Astrocyte (in vitro differentiated cells and primary cell): ENCODE results near the gene ITM2C. TPM values are rescaled to one million over a fixed set of nuclear protein-coding genes. Genes with fewer than 3 reads are reported as not detected.

Experiments
- DNase-seq: peaks from one replicate; pipeline ENCODE4 v3.0.0-alpha.2; 2010; ENCODE audit warnings: low read depth
- FAIRE-seq: peaks from 2 replicates; lab custom pipeline; 2011; peaks lifted over from hg19 to GRCh38; lab: Jason Lieb, UNC
- H2AFZ ChIP-seq: 2 replicates; pipeline ENCODE4 v1.6.0; 2012; ENCODE audit warnings: low read depth, low read length, inconsistent platforms
- H3K27ac ChIP-seq: 2 replicates; pipeline ENCODE4 v1.5.1; 2011; ENCODE audit warnings: low read depth, low read length, inconsistent platforms
- H3K27me3 ChIP-seq: 2 replicates; pipeline ENCODE4 v1.6.0; 2011; ENCODE audit warnings: low read length, inconsistent platforms; ENCODE audit not compliant: insufficient read depth
- H3K36me3 ChIP-seq: 2 replicates; pipeline ENCODE4 v1.5.1; 2011; ENCODE audit warnings: low read length, inconsistent platforms; ENCODE audit not compliant: insufficient read depth
- H3K4me1 ChIP-seq: 2 replicates; pipeline ENCODE4 v1.5.1; 2011; ENCODE audit warnings: low read length, inconsistent platforms; ENCODE audit not compliant: insufficient read depth
- H3K4me2 ChIP-seq: 2 replicates; pipeline ENCODE4 v1.6.0; 2012; ENCODE audit warnings: low read length, inconsistent platforms
- H3K4me3 ChIP-seq: 2 replicates; pipeline ENCODE4 v1.5.1; 2011; ENCODE audit warnings: low read depth, mild to moderate bottlenecking, low read length, inconsistent platforms; ENCODE audit not compliant: insufficient read depth
- H3K79me2 ChIP-seq: 2 replicates; pipeline ENCODE4 v1.6.0; 2012; ENCODE audit warnings: mild to moderate bottlenecking, low read length, inconsistent platforms; ENCODE audit not compliant: insufficient read depth
- H3K9ac ChIP-seq: 2 replicates; pipeline ENCODE4 v1.6.0; 2012; ENCODE audit warnings: mild to moderate bottlenecking, low read length, inconsistent platforms
- H3K9me3 ChIP-seq: 2 replicates; pipeline ENCODE4 v1.5.1; 2012; ENCODE audit warnings: low read depth, mild to moderate bottlenecking, low read length, inconsistent platforms; ENCODE audit not compliant: insufficient read depth
- H4K20me1 ChIP-seq: 2 replicates; pipeline ENCODE4 v1.6.0; 2012; ENCODE audit warnings: low read length, inconsistent platforms; ENCODE audit not compliant: insufficient read depth
- H3K27ac Mint-ChIP-seq: one replicate; pipeline ENCODE4 v1.8.0; 2021; ENCODE audit warnings: mild to moderate bottlenecking, mixed read lengths; ENCODE audit not compliant: unreplicated experiment
- H3K27me3 Mint-ChIP-seq: one replicate; pipeline ENCODE4 v1.8.0; 2021; ENCODE audit warnings: low read depth, mixed read lengths; ENCODE audit not compliant: unreplicated experiment
- H3K36me3 Mint-ChIP-seq: one replicate; pipeline ENCODE4 v1.8.0; 2021; ENCODE audit warnings: low read depth, mixed read lengths; ENCODE audit not compliant: unreplicated experiment
- H3K4me1 Mint-ChIP-seq: one replicate; pipeline ENCODE4 v1.8.0; 2021; ENCODE audit warnings: low read depth, mixed read lengths; ENCODE audit not compliant: unreplicated experiment
- H3K4me3 Mint-ChIP-seq: one replicate; pipeline ENCODE4 v1.8.0; 2021; ENCODE audit warnings: mild to moderate bottlenecking, moderate library complexity, mixed read lengths; ENCODE audit not compliant: unreplicated experiment
- H3K9me3 Mint-ChIP-seq: one replicate; pipeline ENCODE4 v1.8.0; 2021; ENCODE audit warnings: mild to moderate bottlenecking, mixed read lengths; ENCODE audit not compliant: unreplicated experiment
- EZH2 ChIP-seq: IDR thresholded peaks from 2 replicates; pipeline ENCODE4 v1.6.1; 2012; ENCODE audit warnings: mild to moderate bottlenecking, low read length, inconsistent platforms; ENCODE audit not compliant: insufficient read depth
- total RNA-seq: library from RNA; stranded (reverse); gene quantifications from 2 replicates; pipeline ENCODE4 v1.2.1, GENCODE V29; 2021
- TF ChIP-seq, protein P1 (sequence below): IDR thresholded peaks from 2 replicates; pipeline ENCODE4 v1.5.1; 2011; ENCODE audit warnings: low read depth, mild to moderate bottlenecking, inconsistent platforms, low read length, moderate library complexity; ENCODE audit not compliant: insufficient read depth

The ITM2C gene
- total RNA-seq, 1 donor from 2014 or later, result 458 TPM

DNA sequence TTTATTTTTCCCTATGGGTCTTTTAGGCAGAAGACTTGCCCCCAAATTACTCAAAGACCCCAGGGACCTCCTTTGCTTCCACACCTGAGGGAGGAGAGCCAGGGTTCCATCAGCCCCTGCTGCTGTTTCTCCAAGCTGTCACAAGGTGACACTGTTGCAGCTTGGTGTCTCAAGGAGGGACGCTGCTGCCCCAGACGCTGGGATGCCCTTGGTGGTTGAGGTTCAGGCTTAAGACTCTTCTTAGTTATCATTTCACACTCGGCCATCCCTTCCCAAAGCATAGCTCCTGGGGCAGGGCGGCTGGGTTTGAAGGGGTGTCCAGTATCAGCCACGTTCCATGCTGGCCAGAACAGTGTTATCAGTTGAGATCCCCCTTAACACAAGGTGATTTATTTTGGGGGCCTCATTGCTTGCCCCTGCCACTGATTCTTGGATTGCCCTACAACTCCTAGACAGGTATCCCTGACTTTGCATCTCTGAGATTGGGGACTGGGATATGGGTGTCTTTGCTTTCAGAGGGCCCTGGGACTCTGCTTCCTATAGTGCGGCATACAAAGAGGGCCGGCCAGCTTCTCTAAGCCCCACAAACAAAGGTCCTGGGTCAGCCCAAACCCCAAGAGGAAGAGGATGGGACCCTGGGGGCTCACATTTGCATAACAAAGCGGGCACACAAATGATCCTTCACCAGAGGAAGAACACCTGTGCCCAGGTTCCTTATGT is 37.6 kb downstream of the ITM2C start:
- H3K4me1 ChIP-seq, result peaks cover 5% of the 10 kb centered on the region
- Mint-ChIP-seq H3K36me3 (no peaks in the 10 kb centered on the region), H3K9me3 (no peaks in the 10 kb centered on the region), H3K4me1 (peaks cover 3% of the 10 kb centered on the region), H3K27ac (no peak overlapping the region), H3K27me3 (peaks cover 63% of the 10 kb centered on the region), H3K4me3 (no peak overlapping the region)
- peak; percentile 60 for FAIRE-seq
- no peaks in the 10 kb centered on the region for H3K36me3 ChIP-seq
- no peak overlapping the region for H3K27ac ChIP-seq
- peaks cover 22% of the 10 kb centered on the region for H3K27me3 ChIP-seq
- no peaks in the 10 kb centered on the region for H4K20me1 ChIP-seq
- no peak overlapping the region for H3K9ac ChIP-seq
- no peaks in the 10 kb centered on the region for H3K9me3 ChIP-seq
- peak; percentile 24 for DNase-seq
- TF ChIP-seq, protein P1, sequence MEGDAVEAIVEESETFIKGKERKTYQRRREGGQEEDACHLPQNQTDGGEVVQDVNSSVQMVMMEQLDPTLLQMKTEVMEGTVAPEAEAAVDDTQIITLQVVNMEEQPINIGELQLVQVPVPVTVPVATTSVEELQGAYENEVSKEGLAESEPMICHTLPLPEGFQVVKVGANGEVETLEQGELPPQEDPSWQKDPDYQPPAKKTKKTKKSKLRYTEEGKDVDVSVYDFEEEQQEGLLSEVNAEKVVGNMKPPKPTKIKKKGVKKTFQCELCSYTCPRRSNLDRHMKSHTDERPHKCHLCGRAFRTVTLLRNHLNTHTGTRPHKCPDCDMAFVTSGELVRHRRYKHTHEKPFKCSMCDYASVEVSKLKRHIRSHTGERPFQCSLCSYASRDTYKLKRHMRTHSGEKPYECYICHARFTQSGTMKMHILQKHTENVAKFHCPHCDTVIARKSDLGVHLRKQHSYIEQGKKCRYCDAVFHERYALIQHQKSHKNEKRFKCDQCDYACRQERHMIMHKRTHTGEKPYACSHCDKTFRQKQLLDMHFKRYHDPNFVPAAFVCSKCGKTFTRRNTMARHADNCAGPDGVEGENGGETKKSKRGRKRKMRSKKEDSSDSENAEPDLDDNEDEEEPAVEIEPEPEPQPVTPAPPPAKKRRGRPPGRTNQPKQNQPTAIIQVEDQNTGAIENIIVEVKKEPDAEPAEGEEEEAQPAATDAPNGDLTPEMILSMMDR, result peak; percentile 88
- TF ChIP-seq EZH2, result no peak
- no peak overlapping the region for H2AFZ ChIP-seq
- H3K4me3 ChIP-seq, result no peak overlapping the region
- H3K4me2 ChIP-seq, result no peak overlapping the region
- no peaks in the 10 kb centered on the region for H3K79me2 ChIP-seq

DNA sequence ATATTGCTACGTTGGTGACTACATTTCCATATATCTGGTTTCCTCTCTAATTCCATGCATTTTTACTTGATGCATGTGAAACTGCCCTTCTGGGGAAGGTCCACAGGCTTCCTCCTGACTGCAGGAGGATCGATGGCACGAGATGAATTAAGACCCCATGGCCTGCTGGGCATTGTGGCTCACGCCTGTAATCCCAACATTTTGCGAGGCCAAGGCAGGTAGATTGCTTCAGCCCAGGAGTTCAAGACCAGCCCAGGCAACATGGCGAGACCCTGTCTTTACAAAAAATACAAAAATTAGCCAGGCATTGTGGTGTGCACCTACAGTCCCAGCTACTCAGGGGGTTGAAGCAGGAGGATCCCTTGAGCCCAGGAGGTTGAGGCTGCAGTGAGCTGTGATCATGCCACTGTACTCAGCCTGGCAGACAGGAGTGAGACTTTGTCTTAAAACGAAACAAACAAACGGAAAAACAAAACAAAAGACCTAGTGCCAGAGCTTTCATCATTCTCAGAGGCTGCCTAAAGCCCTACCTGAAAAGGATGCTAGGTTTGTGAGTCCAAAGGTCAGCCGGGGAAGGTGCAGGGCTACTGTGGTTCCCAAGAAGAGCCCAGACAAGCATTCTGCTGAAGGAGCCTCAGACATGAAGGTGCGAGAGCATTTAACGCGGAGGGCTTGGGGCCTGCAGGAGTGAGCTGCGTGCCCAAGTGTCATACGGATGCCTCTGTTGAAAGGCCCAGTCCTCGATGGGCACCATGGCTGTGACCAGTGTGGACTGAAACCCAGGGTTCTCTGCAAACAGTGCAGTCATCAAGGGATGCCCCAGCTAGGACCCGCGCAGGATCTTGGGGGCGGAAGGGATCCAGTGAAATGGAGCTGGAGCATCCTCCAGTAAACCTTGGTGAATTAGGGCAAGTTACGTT is 38.7 kb downstream of the ITM2C start:
- peaks cover 62% of the 10 kb centered on the region for H3K27me3 Mint-ChIP-seq
- Histone ChIP-seq H3K79me2 (no peaks in the 10 kb centered on the region), H2AFZ (no peak overlapping the region), H4K20me1 (no peaks in the 10 kb centered on the region), H3K4me3 (no peak overlapping the region), H3K4me2 (no peak overlapping the region), H3K9me3 (no peaks in the 10 kb centered on the region), H3K27ac (no peak overlapping the region), H3K36me3 (no peaks in the 10 kb centered on the region), H3K4me1 (peaks cover 10% of the 10 kb centered on the region), H3K9ac (no peak overlapping the region), H3K27me3 (peaks cover 19% of the 10 kb centered on the region)
- TF ChIP-seq, protein P1, result no peak
- TF ChIP-seq EZH2, result no peak
- H3K4me3 Mint-ChIP-seq, result no peak overlapping the region
- DNase-seq (no peak), FAIRE-seq (no peak)
- H3K27ac Mint-ChIP-seq, result no peak overlapping the region
- H3K36me3 Mint-ChIP-seq, result no peaks in the 10 kb centered on the region
- peaks cover 5% of the 10 kb centered on the region for H3K4me1 Mint-ChIP-seq
- peaks cover 1% of the 10 kb centered on the region for H3K9me3 Mint-ChIP-seq
